LNCaP clone FGC (cell line): ENCODE measurements around the gene TXNRD2.
"Not testable (repeated sequence)": the region's sequence is repeated elsewhere in the genome, so short reads cannot be mapped to it uniquely, and the experiment has no call there.

Source experiments
- DNase-seq: peaks from one replicate; pipeline ENCODE4 v3.0.0-alpha.2; 2011; ENCODE audit warnings: low read depth
- H3K4me3 ChIP-seq: 2 replicates; pipeline ENCODE4 v1.5.1; 2011; ENCODE audit warnings: mild to moderate bottlenecking, low read depth, low read length, control low read depth
- CTCF ChIP-seq: IDR thresholded peaks from 2 replicates; pipeline ENCODE4 v1.5.1; 2012; ENCODE audit warnings: mild to moderate bottlenecking; ENCODE audit not compliant: control insufficient read depth, insufficient read depth; ENCODE audit errors: extremely low read depth

Gene TXNRD2

GRCh38 chr22:19840955-19841640 lies 100.5 kb downstream of the TXNRD2 start:
- no peak for TF ChIP-seq CTCF
- DNase-seq: no peak
- no peak overlapping the region for H3K4me3 ChIP-seq

GRCh38 chr22:19840059-19840458 lies 101.6 kb downstream of the TXNRD2 start:
- DNase-seq: no peak
- no peak for TF ChIP-seq CTCF
- H3K4me3 ChIP-seq: no peak overlapping the region

- no peak for DNase-seq
- no peak for TF ChIP-seq CTCF
- no peak overlapping the region for H3K4me3 ChIP-seq
Observed at GRCh38 chr22:19837915-19838314, 103.7 kb downstream of the TXNRD2 start.

GRCh38 chr22:19836512-19836911 lies 105.1 kb downstream of the TXNRD2 start:
- DNase-seq: no peak
- no peak for TF ChIP-seq CTCF
- no peak overlapping the region for H3K4me3 ChIP-seq

- no peak for DNase-seq
- no peak for TF ChIP-seq CTCF
- no peak overlapping the region for H3K4me3 ChIP-seq
Observed at GRCh38 chr22:19834599-19834998, 107.0 kb downstream of the TXNRD2 start.

- DNase-seq, H3K4me3 ChIP-seq: not testable (repeated sequence)
Observed at GRCh38 chr22:19833327-19833726, 108.3 kb downstream of the TXNRD2 start.

- no peak overlapping the region for H3K4me3 ChIP-seq
- no peak for DNase-seq
- no peak for TF ChIP-seq CTCF
Observed at GRCh38 chr22:19832476-19833108, 109.0 kb downstream of the TXNRD2 start.

GRCh38 chr22:19831979-19832378 lies 109.6 kb downstream of the TXNRD2 start:
- DNase-seq, H3K4me3 ChIP-seq: not testable (repeated sequence)
